GM13976 (cell line): Measurements from ENCODE around the gene ACR.

Source experiments
- DNase-seq: peaks from one replicate; pipeline ENCODE4 v3.0.0; 2012; ENCODE audit warnings: low spot score
- in situ Hi-C: fragments of 300-500 bp; cut with MboI; formaldehyde crosslinking; loops from one replicate; pipeline ENCODE4 v1.12.0; 2022; ENCODE audit warnings: low sequenced_read_pairs, mixed read lengths, inconsistent platforms; ENCODE audit not compliant: unreplicated experiment
- TF ChIP-seq, protein P1 (sequence below): IDR thresholded peaks from 2 replicates; pipeline ENCODE4 v1.5.1; 2012; ENCODE audit warnings: borderline replicate concordance, mild to moderate bottlenecking; ENCODE audit not compliant: insufficient read depth; ENCODE audit errors: extremely low read depth, missing control alignments, control extremely low read depth

Gene ACR

GRCh38 chr22:50712341-50713007 lies 25.5 kb upstream of the ACR start:
- TF ChIP-seq, protein P1, sequence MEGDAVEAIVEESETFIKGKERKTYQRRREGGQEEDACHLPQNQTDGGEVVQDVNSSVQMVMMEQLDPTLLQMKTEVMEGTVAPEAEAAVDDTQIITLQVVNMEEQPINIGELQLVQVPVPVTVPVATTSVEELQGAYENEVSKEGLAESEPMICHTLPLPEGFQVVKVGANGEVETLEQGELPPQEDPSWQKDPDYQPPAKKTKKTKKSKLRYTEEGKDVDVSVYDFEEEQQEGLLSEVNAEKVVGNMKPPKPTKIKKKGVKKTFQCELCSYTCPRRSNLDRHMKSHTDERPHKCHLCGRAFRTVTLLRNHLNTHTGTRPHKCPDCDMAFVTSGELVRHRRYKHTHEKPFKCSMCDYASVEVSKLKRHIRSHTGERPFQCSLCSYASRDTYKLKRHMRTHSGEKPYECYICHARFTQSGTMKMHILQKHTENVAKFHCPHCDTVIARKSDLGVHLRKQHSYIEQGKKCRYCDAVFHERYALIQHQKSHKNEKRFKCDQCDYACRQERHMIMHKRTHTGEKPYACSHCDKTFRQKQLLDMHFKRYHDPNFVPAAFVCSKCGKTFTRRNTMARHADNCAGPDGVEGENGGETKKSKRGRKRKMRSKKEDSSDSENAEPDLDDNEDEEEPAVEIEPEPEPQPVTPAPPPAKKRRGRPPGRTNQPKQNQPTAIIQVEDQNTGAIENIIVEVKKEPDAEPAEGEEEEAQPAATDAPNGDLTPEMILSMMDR: no peak
- in situ Hi-C loops: no loop called here
- DNase-seq: no peak

GRCh38 chr22:50713008-50713385 lies 25.0 kb upstream of the ACR start:
- no peak for DNase-seq
- TF ChIP-seq, protein P1: no peak
- in situ Hi-C loops: no loop called here

GRCh38 chr22:50713571-50714056 lies 24.4 kb upstream of the ACR start:
- in situ Hi-C loops: no loop called here
- TF ChIP-seq, protein P1: no peak
- DNase-seq: no peak

GRCh38 chr22:50714150-50714549 lies 23.9 kb upstream of the ACR start:
- no peak for DNase-seq
- TF ChIP-seq, protein P1: no peak
- in situ Hi-C loops: no loop called here

DNA sequence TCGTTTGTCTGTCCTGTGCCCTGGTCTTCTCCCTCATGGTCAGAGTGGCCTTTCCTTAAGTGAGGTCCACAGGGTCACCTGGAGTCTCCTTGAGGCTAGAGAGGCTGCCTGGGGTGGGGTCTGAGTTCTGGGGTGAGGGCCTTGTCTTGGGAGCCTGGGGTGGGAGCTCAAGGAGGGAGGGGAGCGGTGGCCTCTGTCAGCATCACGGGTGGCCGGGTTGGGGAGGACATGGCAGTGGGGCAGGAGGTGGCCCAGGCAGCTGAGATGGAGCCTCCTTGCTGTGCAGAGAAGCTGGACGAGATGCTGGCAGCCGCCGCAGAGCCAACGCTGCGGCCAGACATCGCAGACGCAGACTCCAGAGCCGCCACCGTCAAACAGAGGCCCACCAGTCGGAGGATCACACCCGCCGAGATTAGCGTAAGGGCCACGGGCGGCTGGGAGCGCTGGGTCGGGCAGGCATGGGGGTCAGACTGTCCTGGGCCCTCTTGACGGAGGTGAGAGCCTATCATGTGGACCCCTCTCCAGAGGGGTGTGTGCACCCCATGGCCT lies 23.3 kb upstream of the ACR start:
- in situ Hi-C loops: no loop called here
- TF ChIP-seq, protein P1: no peak
- no peak for DNase-seq

DNA sequence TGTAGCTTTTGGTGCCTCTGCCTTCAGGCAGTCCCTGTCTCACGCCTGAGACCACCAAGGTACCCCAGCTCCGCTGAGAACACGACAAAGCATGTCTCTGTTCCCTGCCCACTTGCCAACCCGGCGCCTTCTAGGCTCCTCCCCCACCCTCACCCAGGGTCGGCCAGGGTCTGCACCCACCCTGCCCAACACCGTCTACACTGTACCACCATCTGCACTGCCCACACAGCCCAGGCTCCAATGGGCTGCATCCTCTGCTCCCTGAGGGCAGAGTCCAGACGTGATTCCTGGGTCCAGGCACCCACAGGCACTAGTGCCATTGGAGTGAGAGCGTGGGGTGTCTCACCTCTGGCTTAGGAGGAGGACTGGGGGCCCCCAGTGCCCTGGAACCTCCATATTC lies 22.8 kb upstream of the ACR start:
- in situ Hi-C loops: no loop called here
- TF ChIP-seq, protein P1: no peak
- no peak for DNase-seq
